RKO (cell line): ENCODE measurements around the gene PLXNB1.
A peak's percentile ranks its signal among the peaks of the same experiment; 100 is the strongest.

ENCODE experiments used
- DNase-seq: peaks from one replicate; pipeline ENCODE4 v3.0.0-alpha.2; 2016; ENCODE audit warnings: low spot score

Gene PLXNB1

GRCh38 chr3:48432411-48433371 is 2.8 kb upstream of the PLXNB1 start:
- DNase-seq, result no peak

GRCh38 chr3:48431224-48432029 is 1.5 kb upstream of the PLXNB1 start:
- DNase-seq, result no peak

GRCh38 chr3:48430708-48431101 is 819 bp upstream of the PLXNB1 start:
- no peak for DNase-seq

- DNase-seq, result peak; percentile 49
These were observed 448 bp downstream of the PLXNB1 start for GRCh38 chr3:48429317-48429959.

- DNase-seq, result peak; percentile 38
These were observed 1.1 kb downstream of the PLXNB1 start for GRCh38 chr3:48428572-48429316.

- DNase-seq, result no peak
These were observed 1.8 kb downstream of the PLXNB1 start for GRCh38 chr3:48428088-48428571.

- DNase-seq, result no peak
These were observed 2.3 kb downstream of the PLXNB1 start for GRCh38 chr3:48427630-48427962.

GRCh38 chr3:48426944-48427629 is 2.8 kb downstream of the PLXNB1 start:
- no peak for DNase-seq

GRCh38 chr3:48426401-48426909 is 3.4 kb downstream of the PLXNB1 start:
- DNase-seq, result no peak

- no peak for DNase-seq
These were observed 4.5 kb downstream of the PLXNB1 start for GRCh38 chr3:48425281-48425812.

- DNase-seq, result no peak
These were observed 5.8 kb downstream of the PLXNB1 start for GRCh38 chr3:48423883-48424695.

GRCh38 chr3:48423241-48423882 is 6.5 kb downstream of the PLXNB1 start:
- DNase-seq, result no peak

- DNase-seq, result no peak
These were observed 7.2 kb downstream of the PLXNB1 start for GRCh38 chr3:48422681-48423080.

GRCh38 chr3:48422272-48422671 is 7.6 kb downstream of the PLXNB1 start:
- no peak for DNase-seq

GRCh38 chr3:48420561-48420960 is 9.3 kb downstream of the PLXNB1 start:
- no peak for DNase-seq

- DNase-seq, result no peak
These were observed 10.3 kb downstream of the PLXNB1 start for GRCh38 chr3:48419597-48419996.

GRCh38 chr3:48419149-48419548 is 10.7 kb downstream of the PLXNB1 start:
- no peak for DNase-seq

GRCh38 chr3:48418651-48419050 is 11.2 kb downstream of the PLXNB1 start:
- no peak for DNase-seq

GRCh38 chr3:48418140-48418539 is 11.7 kb downstream of the PLXNB1 start:
- no peak for DNase-seq
